Omental fat pad (tissue), 4 donors: Measurements from ENCODE around the gene MYLK2. TPM values are rescaled to one million over a fixed set of nuclear protein-coding genes. Genes with fewer than 3 reads are reported as not detected.

Experiments used
- ATAC-seq: fragments of 150-250 bp; one replicate; pipeline ENCODE4 v1.9.1; 2016; ENCODE audit warnings: mild to moderate bottlenecking, moderate library complexity; ENCODE audit not compliant: low FRiP score
- DNase-seq: peaks from one replicate; pipeline ENCODE4 v3.0.0-alpha.2; 2019; ENCODE audit warnings: low spot score
- total RNA-seq, 4 donors: library from RNA; depleted of rRNA; stranded (reverse); fragments of >200 nt; gene quantifications; one replicate each; pipeline ENCODE4 v1.1.0, GENCODE V29; 2016
- TF ChIP-seq, protein P1 (sequence below), 3 donors: fragments of 450-650 bp; IDR thresholded peaks; one replicate each; pipeline ENCODE4 v1.5.1; 2016 to 2017; ENCODE audit warnings: antibody characterized with exemption in 3 of 3, mild to moderate bottlenecking in 3 of 3, moderate library complexity in 2 of 3

Gene MYLK2
- total RNA-seq, 4 donors from 2014 or later: 0.12 TPM; not detected in 3

DNA sequence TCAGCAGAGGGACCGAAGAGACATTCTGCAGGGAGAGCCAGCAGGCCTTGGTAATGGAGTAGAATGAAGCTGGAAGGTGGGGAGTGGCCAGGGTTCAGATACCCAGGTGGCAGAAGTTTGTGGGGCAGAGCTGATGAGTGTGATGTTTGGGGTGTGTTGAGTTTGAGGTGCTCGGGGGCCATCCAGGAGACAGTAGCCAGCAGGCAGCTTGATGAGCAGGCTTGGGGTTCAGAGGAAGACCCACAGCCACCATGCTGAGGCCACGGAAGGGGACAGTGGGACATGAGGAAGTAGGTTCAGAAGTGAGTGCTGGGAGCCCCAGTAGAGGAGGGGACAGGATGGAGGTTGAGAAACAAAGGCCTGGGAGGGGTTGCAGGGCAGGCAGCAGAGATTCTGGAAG lies 37.4 kb downstream of the MYLK2 start:
- ATAC-seq (no peak), DNase-seq (no peak)
- TF ChIP-seq, protein P1, sequence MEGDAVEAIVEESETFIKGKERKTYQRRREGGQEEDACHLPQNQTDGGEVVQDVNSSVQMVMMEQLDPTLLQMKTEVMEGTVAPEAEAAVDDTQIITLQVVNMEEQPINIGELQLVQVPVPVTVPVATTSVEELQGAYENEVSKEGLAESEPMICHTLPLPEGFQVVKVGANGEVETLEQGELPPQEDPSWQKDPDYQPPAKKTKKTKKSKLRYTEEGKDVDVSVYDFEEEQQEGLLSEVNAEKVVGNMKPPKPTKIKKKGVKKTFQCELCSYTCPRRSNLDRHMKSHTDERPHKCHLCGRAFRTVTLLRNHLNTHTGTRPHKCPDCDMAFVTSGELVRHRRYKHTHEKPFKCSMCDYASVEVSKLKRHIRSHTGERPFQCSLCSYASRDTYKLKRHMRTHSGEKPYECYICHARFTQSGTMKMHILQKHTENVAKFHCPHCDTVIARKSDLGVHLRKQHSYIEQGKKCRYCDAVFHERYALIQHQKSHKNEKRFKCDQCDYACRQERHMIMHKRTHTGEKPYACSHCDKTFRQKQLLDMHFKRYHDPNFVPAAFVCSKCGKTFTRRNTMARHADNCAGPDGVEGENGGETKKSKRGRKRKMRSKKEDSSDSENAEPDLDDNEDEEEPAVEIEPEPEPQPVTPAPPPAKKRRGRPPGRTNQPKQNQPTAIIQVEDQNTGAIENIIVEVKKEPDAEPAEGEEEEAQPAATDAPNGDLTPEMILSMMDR (IDR thresholded peaks at IDR 0.05): no peak

DNA sequence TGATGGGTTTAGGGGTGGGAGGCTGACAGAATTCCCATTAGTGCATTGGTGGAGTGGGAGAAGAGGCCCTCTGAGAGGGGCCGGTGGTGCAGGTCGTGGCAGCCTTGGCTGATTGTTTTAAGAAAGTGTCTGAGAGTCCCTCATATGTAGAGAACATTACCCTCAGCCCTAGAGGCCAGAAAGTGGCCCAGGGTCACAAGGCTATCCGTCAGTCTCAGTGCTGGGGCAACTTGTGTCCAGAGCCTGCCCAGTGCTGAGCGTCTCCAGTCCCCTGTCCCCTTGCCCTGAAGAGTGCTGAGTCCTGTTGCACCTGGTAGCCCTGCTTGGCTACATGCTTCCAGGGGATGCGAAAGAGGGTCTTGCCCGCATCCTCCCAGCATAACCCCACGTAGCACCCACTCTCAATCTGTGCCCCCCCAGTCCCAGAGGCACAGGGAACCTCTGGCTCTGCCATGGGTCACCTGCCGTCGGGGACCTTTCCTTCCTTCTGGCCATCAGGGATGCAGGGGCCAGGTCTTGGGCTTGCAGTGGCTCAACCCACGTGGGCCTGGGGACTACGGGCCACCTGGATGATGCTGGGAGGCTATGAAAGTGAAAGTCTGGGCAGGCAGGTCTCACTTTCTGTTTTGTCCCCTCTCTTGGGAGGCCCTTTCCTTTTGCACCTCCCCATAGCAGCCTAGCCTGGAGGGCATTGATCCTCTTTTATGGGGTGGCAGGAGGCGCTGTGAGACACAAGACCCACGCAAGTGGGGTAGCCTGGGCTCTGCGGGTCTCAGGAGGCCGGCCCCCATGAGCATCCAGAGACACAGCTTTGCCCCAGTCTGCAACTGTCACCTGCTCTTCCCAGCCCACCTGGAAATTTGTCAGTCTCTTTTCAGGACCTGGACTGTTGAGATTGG lies 39.0 kb downstream of the MYLK2 start:
- ATAC-seq (no peak), DNase-seq (peak; percentile 13)
- TF ChIP-seq, protein P1 (IDR thresholded peaks at IDR 0.05): no peak

DNA sequence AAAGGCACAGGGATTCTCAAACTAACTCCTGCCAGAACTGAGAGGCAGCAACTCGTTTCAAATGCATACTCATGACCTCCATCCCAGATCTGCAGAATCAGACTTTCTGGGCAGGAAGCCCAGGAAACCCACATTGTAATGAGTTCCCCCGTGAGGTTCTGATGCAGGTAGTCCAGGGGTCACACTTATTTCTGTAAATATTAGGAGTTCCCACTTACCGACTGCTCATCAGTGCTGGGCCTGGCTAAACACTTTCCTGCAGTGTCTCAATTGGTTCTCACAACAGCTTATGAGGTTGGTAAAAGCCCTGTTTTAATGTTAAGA lies 39.6 kb downstream of the MYLK2 start:
- TF ChIP-seq, protein P1 (IDR thresholded peaks at IDR 0.05): no peak
- no peak for DNase-seq
- no peak for ATAC-seq

- no peak for DNase-seq
- TF ChIP-seq, protein P1 (IDR thresholded peaks at IDR 0.05): no peak
- no peak for ATAC-seq
Measured at GRCh38 chr20:31859266-31859997, 40.3 kb downstream of the MYLK2 start.

DNA sequence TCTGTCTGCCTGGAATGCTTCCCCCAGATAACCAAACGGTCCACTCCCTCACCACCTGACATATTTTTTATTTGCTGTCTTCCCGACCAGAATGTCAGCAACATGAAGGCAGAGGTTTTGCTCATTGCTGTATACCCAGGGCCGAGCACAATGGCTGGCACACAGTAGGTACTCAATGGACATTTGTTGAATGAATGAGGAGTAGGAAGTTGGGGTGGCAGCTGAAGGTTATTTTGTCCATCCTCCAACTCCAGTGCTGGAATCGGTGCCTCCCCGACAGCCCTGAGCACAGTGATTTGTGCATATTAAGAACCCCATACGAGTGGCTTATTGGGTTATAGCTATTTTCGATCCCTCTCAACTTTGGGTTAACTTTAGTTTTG lies 40.8 kb downstream of the MYLK2 start:
- TF ChIP-seq, protein P1 (IDR thresholded peaks at IDR 0.05): no peak
- ATAC-seq (no peak), DNase-seq (no peak)

DNA sequence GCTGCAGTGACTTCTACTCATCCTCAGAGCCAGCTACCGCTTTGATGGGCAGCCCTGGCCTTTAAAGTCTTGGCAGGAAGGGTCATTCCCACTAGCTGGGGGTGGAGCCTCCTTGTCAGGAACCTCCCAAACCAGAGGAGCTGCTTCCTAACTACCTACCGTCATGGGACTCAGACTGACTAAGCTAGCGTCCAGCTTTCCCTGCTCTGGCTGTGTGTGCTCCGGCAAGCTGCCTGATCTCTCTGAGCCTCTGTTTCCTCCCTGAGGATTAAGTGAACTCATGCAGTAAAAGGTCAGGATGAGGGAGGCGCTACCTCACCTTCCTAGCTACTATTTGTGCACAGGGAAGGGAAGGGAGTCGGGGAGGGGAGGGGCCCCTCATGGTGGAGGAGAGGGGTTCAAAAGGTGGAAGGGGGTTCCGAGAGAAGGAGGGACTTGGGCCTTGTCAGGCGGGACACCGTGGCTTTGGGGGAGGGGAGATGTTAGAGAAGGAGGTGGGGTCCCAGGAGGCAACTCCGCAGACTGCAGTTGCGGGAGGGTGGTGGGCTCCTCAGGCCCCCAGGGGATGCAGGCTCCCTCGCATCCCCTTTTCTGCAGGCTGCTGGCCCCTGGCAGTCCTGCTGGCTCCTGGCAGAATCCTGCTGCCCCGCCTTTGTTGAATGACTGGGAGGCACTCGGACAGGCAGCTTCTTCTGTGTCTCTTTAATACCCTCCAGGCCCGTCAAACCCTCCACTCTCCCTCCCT lies 41.4 kb downstream of the MYLK2 start:
- TF ChIP-seq, protein P1 (IDR thresholded peaks at IDR 0.05): no peak
- DNase-seq (no peak), ATAC-seq (peak; percentile 79)
